Loucy (cell line): Measurements from ENCODE around the gene IDS.

Experiments used
- H2AFZ ChIP-seq: fragments of 200-600 bp; sonication (generic); 2 replicates; pipeline ENCODE4 v1.6.0; 2016; ENCODE audit warnings: antibody characterized with exemption, mild to moderate bottlenecking, low read length, moderate library complexity
- H3F3A ChIP-seq: fragments of 200-600 bp; 2 replicates; pipeline ENCODE4 v1.6.0; 2016; ENCODE audit warnings: antibody characterized with exemption, low read depth, mild to moderate bottlenecking
- H3K27me3 ChIP-seq: fragments of 200-600 bp; sonication (generic); 2 replicates; pipeline ENCODE4 v1.6.1; 2014; ENCODE audit warnings: low read length, mild to moderate bottlenecking; ENCODE audit not compliant: insufficient read depth, poor library complexity, severe bottlenecking
- H3K36me3 ChIP-seq: fragments of 200-600 bp; sonication (generic); 2 replicates; pipeline ENCODE4 v1.6.1; 2016; ENCODE audit warnings: low read length; ENCODE audit not compliant: insufficient read depth
- H3K4me1 ChIP-seq: fragments of 200-600 bp; sonication (generic); 2 replicates; pipeline ENCODE4 v1.5.1; 2014; ENCODE audit warnings: low read length, mild to moderate bottlenecking; ENCODE audit not compliant: insufficient read depth, poor library complexity, severe bottlenecking
- H3K4me2 ChIP-seq: fragments of 200-600 bp; sonication (generic); 2 replicates; pipeline ENCODE4 v1.6.0; 2014; ENCODE audit warnings: antibody characterized with exemption, low read length, low read depth, mild to moderate bottlenecking; ENCODE audit not compliant: poor library complexity, severe bottlenecking
- H3K4me3 ChIP-seq: fragments of 200-600 bp; sonication (generic); 2 replicates; pipeline ENCODE4 v1.5.1; 2014; ENCODE audit warnings: low read length, mild to moderate bottlenecking, mixed read lengths; ENCODE audit not compliant: poor library complexity, severe bottlenecking
- H3K79me2 ChIP-seq: fragments of 200-600 bp; sonication (generic); 2 replicates; pipeline ENCODE4 v1.6.1; 2014; ENCODE audit warnings: low read length; ENCODE audit not compliant: insufficient read depth
- H3K9ac ChIP-seq: fragments of 200-600 bp; sonication (generic); 2 replicates; pipeline ENCODE4 v1.6.0; 2014; ENCODE audit warnings: mild to moderate bottlenecking, low read depth, low read length, moderate library complexity; ENCODE audit not compliant: poor library complexity, severe bottlenecking
- H3K9me2 ChIP-seq: fragments of 200-600 bp; sonication (generic); replicated peaks from 2 replicates; pipeline ENCODE4 v1.6.1; 2016; ENCODE audit warnings: low read depth, low read length, mixed read lengths
- H3K9me3 ChIP-seq: fragments of 200-600 bp; sonication (generic); 2 replicates; pipeline ENCODE4 v1.6.1; 2014; ENCODE audit warnings: mild to moderate bottlenecking, antibody characterized with exemption, low read length, low read depth; ENCODE audit not compliant: insufficient read depth
- H4K20me1 ChIP-seq: fragments of 200-600 bp; sonication (generic); 2 replicates; pipeline ENCODE4 v1.6.0; 2014; ENCODE audit warnings: antibody characterized with exemption, low read length, mild to moderate bottlenecking; ENCODE audit not compliant: insufficient read depth, poor library complexity, severe bottlenecking
- EZH2phosphoT487 ChIP-seq: fragments of 200-600 bp; IDR thresholded peaks from 2 replicates; pipeline ENCODE4 v1.6.1; 2018; ENCODE audit warnings: antibody characterized with exemption, mild to moderate bottlenecking, moderate library complexity, borderline replicate concordance
- TF ChIP-seq, protein P1 (sequence below): fragments of 200-600 bp; sonication (generic); conservative IDR thresholded peaks from 2 replicates; pipeline ENCODE4 v1.5.1; 2014; ENCODE audit warnings: mild to moderate bottlenecking, antibody characterized with exemption, low read length

The IDS gene

DNA sequence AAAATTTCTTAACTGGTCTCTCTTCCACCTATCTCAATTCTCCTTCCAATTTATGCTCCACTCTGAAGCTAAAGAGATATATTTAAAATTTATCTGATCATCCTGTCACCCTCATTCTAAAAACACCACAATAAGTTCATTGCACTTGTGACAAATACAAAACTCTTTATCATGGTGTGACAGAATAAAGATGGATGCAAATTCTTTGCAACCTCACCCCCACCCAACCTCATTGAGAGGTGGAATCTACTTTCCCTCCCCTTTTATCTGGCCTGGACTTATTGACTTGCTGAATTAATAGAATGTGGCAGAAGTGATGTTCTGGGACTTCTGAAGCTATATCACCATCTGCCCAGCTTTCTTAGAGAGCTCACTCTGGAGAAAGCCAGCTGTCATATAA lies 46.5 kb downstream of the IDS start:
- no peaks in the 10 kb centered on the region for H3K9me2 ChIP-seq
- H3K4me1 ChIP-seq = no peaks in the 10 kb centered on the region
- no peaks in the 10 kb centered on the region for H3K79me2 ChIP-seq
- TF ChIP-seq EZH2phosphoT487 = no peak
- TF ChIP-seq, protein P1, sequence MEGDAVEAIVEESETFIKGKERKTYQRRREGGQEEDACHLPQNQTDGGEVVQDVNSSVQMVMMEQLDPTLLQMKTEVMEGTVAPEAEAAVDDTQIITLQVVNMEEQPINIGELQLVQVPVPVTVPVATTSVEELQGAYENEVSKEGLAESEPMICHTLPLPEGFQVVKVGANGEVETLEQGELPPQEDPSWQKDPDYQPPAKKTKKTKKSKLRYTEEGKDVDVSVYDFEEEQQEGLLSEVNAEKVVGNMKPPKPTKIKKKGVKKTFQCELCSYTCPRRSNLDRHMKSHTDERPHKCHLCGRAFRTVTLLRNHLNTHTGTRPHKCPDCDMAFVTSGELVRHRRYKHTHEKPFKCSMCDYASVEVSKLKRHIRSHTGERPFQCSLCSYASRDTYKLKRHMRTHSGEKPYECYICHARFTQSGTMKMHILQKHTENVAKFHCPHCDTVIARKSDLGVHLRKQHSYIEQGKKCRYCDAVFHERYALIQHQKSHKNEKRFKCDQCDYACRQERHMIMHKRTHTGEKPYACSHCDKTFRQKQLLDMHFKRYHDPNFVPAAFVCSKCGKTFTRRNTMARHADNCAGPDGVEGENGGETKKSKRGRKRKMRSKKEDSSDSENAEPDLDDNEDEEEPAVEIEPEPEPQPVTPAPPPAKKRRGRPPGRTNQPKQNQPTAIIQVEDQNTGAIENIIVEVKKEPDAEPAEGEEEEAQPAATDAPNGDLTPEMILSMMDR = no peak
- H3K9me3 ChIP-seq = no peaks in the 10 kb centered on the region
- H3F3A ChIP-seq = no peaks in the 10 kb centered on the region
- H3K36me3 ChIP-seq = no peaks in the 10 kb centered on the region
- H4K20me1 ChIP-seq = no peaks in the 10 kb centered on the region
- H3K9ac ChIP-seq = no peak overlapping the region
- no peak overlapping the region for H2AFZ ChIP-seq
- no peaks in the 10 kb centered on the region for H3K27me3 ChIP-seq
- H3K4me3 ChIP-seq = no peak overlapping the region
- H3K4me2 ChIP-seq = no peak overlapping the region

DNA sequence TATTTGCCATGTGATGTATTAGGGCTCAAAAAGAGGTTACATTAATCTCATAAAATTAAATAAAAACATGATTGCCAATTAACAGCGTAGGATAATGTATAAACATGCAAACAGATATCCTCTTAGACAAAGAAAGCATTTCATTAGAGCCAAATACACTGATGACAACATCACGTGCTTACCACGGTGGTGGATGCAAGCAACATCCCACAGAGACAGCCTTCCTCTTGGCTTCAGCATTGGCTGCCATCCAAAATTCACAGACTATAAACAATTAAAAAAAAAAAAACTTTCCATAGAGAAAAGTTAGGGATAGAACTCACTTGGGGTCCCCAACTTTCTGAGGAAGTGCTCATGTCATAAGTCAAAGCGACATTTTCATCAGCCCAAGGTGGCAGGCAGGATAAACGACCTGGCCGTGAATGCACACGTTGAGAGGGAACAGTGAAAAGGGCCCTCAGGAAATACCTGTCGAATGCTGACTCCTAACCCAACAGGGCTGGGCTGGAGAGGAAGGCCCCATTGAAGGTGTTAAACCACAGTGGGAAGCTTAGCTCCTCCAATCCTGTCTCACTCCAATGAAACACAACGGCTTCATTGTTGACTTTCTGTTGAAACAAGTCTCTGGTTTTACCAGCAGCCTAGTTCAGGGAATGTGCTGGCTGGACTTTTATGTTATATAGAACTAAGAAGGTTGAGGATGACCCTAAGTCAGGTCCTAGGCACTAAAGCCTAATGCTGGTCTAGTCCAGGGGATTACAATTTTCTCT lies 48.4 kb downstream of the IDS start:
- no peaks in the 10 kb centered on the region for H3F3A ChIP-seq
- no peak overlapping the region for H2AFZ ChIP-seq
- H4K20me1 ChIP-seq = no peaks in the 10 kb centered on the region
- no peaks in the 10 kb centered on the region for H3K9me3 ChIP-seq
- no peaks in the 10 kb centered on the region for H3K4me1 ChIP-seq
- no peak for TF ChIP-seq EZH2phosphoT487
- TF ChIP-seq, protein P1 = no peak
- H3K27me3 ChIP-seq = no peaks in the 10 kb centered on the region
- H3K79me2 ChIP-seq = no peaks in the 10 kb centered on the region
- no peaks in the 10 kb centered on the region for H3K9me2 ChIP-seq
- no peaks in the 10 kb centered on the region for H3K36me3 ChIP-seq
- H3K9ac ChIP-seq = no peak overlapping the region
- no peak overlapping the region for H3K4me2 ChIP-seq
- no peak overlapping the region for H3K4me3 ChIP-seq

DNA sequence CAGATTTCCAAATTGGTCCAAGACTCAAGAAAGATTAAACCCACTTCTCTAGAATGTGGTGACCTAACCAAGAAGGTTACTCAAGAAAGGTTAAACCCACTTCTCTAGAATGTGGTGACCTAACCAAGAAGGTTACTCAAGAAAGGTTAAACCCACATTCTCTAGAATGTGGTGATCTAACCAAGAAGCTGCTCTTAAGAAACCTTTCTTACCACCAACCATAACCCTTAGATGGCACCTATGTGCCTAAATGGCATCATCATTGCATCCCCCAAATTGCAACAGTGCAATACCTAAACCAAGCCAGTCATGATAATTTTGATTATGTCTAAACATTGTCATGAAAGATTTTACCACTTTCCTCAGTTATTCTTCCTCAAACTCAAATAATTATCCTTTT lies 49.2 kb downstream of the IDS start:
- no peaks in the 10 kb centered on the region for H3K79me2 ChIP-seq
- no peak overlapping the region for H3K4me3 ChIP-seq
- H3F3A ChIP-seq = no peaks in the 10 kb centered on the region
- H3K4me2 ChIP-seq = no peak overlapping the region
- no peaks in the 10 kb centered on the region for H4K20me1 ChIP-seq
- H3K9me3 ChIP-seq = no peaks in the 10 kb centered on the region
- H3K36me3 ChIP-seq = no peaks in the 10 kb centered on the region
- H2AFZ ChIP-seq = no peak overlapping the region
- no peak overlapping the region for H3K9ac ChIP-seq
- TF ChIP-seq, protein P1 = no peak
- no peak for TF ChIP-seq EZH2phosphoT487
- no peaks in the 10 kb centered on the region for H3K27me3 ChIP-seq
- no peaks in the 10 kb centered on the region for H3K4me1 ChIP-seq
- no peaks in the 10 kb centered on the region for H3K9me2 ChIP-seq
